HG03457 (cell line): ENCODE results near the gene TRAF1.

ENCODE experiments used
- ATAC-seq: cut with Tn5 transposase; IDR thresholded peaks from one replicate; pipeline ENCODE4 v1.9.1; 2021; ENCODE audit warnings: moderate number of reproducible peaks; ENCODE audit not compliant: unreplicated experiment

Gene TRAF1

DNA sequence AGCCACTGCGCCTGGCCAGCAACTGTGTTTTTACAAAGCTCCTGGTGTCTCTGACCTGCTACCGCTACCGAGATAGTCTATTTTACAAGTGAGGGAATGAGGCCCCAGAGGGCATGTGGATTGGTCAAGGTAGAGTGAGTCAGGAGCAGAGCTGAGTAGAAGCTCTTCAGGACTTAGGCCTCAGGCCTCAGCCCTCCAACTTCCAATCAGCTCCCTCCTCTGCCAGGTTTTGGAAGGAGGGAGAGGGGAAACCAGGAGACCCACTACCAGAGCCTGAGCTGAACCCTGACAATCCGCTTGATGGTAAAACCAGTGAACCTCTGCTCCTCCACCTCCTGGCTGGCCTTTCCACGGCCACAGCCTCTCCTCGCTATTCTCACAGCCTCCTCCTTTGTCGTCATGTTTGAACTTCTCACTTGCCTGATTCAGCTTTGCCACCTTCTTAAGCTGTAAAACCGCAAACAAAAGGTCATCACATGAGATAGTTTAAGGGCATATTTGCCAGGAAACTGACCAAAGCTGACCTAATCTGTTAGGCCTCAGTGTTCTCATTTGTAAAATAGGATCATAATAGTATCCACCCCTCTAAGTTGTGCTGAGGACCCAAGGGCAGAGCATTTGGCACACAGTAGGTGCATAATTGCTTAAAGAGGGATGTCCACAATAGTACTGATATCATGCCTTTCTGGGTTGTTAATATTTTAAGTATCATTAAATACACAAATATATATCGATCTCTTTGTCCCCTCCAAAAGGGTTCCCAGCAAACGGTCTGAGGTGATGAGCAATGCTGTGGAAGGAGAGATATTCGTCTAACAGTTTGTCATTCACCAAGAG lies 1.7 kb downstream of the TRAF1 start:
- no peak for ATAC-seq

DNA sequence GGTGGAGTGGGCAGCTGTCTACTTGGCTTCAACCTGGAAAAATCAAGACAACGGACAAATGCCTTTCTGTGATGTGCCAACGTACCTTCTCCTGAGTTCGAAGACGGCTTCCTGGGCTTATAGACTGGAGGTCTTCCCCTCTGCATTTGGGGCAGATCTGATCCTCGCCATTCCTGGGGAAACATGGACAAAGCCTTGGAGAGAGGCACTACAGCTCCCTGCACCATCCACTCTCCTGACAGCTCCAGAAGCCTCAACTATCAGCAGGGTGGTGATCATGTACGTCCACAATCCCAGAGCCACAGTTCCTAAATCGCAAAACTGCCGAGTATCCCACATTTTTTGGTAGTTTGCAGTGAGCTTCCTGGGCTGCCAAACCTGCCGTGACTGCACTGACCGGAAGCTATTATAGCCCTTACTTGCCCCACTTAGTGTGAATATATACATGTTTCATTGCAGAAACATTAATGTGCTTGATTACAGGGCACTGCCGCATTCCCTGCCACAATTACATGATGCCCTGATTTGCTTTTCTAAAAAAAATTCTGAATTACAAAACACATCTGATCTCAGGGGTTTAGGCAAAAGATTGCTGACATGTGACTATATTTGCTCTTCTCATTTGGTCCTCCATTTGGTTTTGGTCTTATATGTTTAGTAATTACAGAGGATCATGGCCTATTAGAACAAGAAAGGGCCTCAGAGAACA lies 2.8 kb downstream of the TRAF1 start:
- ATAC-seq: no peak

DNA sequence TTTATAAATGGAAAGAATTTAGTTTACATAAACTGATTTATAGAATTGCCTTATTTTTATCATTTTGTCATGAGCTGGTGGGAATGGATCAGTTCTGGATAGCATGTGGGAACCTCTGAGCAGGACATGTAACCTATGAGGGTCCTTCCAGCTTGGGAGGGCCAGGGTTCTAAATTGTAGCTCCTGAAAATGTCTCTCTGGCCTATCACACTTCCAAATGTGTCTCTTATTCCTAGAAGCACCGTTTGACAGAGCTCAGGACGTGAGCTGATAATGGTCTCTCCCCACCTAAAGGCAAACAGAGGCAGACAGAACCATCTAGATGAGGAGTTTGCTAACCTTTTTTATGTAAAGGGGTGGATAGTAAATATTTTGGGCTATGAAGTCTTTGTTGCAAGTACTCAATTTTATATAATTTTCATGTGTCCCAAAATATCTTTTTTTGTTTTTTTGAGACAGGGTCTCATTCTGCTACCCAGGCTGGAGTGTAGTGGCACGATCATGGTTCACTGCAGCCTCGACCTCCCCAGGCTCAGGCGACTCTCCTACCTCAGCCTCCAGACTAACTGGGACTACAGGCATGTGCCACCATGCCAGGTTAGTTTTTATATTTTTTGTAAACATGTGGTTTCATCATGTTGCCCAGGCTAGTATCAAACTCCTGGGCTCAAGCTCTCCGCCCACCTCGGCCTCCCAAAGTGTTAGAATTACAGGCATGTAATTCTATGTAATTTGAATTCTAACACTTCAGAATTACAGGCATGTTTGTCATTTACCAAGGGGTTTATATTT lies 4.0 kb downstream of the TRAF1 start:
- ATAC-seq: no peak

DNA sequence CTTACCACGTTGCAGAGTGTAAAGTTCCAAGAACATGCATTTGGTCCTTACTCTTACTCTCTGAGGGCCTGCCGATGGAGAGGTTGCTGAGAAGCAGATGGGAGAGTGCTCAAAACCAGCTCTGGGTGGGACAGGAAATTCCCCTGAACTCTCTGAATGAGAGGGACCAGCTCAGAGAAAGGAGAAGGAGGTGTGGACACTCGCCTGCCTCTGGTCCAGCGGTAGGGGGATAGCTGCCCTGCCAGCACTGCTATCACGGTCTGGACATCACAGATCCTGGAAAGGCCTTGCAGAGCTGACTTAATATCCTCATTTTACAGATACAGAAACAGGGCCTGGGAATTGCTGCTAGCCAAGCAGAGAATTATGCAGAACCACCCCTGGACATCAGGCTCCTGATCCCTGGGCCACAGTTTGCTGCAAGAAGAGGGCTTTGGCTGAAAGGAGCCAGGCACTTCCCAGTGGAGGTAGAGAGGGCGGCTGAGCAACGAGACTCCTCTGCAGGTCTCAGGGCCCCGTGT lies 4.9 kb downstream of the TRAF1 start:
- ATAC-seq: no peak

DNA sequence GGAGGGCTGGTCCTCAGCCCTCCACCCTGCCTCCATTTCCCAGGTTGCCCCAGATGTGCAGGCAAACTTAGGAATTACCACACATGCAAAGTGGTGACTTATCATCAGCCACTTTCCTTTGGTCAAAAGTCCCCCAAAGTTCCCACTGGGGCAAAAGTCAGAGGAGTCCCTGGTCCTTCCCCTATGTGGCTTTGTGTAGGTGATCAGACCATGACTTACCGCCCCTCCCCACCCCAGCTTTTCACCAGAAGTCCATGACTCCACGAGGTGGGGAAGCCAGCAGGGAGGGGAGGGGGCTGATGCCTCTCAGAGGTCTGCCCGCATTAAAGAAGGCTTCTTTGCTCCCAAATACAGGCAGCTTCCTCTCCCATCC lies 5.8 kb downstream of the TRAF1 start:
- ATAC-seq: peak; percentile 31

DNA sequence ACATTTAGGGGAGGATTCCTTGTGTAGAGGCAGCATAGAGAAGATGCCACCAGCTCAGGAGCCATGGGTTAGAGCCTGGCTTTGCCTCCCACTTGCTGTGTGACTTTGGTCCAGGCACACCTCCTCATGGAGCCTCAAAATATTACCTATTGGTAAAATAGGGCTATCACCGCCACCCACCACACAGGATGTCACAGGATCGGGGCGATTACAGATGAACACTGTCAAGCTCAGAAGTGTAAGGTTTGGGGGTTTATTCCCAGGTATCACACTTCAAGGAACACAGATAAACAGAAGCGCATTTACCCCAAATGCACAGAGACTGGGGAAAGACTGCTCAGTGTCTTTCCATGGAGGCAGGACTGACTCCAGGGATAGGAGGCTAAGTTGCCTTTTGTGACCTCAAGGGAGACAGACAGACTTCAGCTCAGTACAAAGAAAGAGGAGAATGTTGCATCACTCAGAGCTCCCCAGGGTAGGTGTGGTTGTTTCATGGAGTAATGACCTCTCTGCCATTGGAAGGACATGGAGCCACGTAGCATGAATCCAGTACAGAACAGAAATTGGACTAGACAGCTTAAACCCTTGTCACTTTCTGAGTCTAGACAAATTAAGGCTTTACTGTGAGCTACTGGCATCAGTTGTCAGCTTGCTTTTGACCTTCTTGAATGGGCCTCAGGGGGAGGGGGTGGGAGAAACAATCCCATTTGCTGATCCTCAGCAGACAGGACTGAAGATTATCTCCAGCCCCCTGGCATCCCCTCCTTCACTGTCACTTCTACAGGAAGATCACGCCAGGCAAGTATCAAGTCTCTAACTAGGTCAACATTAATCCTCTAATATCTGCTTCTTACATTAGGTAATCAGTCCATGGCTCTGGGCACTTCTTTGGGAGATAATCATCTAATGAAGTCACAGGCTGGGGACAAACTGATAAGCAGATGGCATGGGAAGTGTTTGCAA lies 6.5 kb downstream of the TRAF1 start:
- ATAC-seq: no peak

DNA sequence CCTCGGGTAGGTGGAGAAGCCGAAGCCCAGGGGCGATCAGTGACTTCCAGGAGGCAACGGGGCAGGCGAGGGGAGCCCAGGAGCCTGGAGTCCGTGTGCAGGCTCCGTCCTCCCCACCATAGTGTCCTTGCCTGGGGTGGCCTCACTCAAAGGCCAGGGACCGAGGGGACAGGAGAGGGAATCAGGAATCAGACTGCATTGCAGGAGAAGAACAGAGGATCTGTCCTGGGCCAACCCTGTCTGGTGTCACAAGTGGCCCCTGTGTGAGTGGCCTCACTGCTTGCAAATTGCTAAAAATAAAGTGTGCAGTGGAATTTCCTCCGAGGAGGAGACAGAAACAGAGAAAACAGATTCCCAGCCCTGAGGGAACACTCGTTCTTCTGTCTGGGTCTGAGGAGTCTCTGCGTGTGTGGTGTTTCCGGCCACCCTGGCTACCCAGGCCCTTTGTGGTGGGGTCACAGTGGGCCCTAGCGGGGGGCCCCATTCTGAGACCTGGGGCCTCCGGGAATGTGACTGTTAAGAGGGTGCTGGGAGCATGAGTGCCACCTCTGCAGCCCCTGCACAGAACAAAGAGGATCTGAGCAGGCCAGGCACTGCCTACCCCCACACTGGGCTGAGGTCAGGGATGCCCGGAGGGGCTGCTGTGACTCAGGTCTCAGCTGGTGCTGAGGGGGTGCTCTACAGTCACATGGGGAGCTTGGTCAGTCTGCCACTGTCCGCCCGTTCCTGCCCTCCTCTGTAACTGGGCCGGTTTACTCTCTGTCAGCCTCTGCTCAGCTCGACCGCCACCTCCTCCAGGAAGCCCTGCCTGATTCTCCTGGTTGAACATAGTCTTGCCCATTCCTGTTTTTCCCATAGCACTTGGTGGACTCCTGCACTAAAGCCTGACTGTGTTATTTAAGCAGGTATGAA lies 7.4 kb downstream of the TRAF1 start:
- no peak for ATAC-seq

DNA sequence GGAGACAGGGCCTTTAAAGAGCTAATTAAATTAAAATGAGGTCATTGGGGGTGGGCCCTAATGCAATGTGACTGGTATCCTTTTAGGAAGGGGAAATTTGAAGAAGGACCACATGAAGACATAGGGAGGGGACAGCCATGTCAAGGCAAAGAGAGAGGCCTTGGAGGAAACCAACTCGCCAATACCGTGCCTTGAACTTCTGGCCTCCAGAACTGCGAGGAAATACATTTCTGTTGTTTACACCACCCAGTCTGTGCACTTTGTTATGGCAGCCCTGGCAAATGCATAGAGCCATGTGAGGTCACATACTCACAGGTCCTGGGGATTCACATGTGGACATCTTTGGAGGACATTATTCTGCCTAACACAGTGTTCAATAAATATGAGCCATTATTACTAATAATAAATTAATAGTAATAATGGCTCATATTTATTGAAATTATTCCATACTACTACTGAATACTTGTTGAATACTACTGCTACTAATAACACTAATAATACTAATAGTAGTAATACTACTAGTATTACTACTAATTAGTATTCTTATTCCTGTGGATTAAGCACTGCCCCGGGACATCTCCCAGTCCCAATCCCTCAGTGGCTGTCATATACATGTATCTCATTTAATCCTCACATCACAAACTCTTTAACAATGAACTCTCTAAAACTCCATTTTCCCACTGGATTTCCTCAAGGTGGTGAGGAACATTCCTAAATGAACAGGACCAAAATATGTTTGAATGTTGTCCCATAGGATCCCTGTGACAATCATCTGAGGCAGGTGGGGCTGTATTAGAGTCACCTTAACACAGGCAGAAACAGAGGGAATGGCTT lies 8.4 kb downstream of the TRAF1 start:
- no peak for ATAC-seq

DNA sequence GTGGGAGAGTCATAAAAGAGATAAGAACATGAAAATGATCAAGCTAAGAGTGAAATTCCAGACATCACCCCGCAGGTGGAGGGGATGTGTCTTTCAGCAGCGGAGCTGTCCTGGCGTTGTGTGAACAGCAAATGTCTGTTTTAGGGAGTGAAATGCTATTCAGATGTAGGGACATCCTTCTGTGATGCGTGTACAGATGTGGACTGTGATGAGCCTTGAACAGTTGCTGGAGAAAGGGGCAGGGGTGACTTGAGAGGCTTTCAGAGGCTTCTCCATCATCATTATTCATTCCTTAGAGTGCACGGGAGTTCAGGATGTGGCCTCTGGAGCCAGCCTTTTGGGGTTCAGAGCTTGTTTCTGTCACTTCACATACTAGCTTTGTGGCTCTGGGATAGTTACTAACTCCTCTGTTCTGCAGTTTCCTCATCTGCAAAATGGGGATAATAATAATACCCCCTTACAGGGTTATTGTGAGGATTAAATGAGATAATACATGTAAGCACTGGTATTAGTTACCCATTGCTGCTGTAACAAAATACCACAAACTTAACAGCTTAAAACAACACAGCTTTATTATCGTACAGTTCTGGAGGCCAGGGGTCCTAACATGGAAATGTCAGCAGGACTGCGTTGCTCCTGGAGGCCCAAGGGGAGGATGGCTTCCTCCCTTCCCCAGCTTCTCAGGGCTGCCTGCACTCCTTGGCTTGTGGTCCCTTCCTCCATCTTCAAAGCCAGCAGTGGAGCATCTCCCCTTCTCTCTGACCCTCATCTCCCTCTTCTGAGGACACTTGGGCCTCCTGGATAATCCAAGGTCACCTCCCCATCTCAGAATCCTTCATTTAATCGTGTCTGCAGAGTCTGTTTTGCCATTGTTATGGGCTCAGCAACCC lies 9.4 kb downstream of the TRAF1 start:
- no peak for ATAC-seq

DNA sequence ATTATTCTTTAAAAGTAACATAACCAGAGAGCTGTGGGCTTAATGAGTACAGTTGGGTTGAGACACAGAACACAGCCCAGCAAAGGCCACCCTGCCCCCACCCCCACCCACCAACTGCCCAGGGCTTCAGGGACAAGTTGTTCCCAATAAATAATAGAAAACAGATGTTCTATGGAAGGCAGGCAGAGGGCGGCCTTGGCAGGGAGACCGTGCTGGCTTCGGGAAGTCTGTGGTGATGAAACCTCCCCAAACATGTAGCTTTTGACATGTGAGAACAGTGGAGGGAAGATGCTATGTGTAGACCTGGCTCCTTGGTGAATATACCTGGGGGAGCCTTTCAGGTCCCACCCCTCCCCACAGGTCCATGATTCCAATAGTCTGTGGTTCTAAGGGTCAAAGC lies 10.0 kb downstream of the TRAF1 start:
- no peak for ATAC-seq

DNA sequence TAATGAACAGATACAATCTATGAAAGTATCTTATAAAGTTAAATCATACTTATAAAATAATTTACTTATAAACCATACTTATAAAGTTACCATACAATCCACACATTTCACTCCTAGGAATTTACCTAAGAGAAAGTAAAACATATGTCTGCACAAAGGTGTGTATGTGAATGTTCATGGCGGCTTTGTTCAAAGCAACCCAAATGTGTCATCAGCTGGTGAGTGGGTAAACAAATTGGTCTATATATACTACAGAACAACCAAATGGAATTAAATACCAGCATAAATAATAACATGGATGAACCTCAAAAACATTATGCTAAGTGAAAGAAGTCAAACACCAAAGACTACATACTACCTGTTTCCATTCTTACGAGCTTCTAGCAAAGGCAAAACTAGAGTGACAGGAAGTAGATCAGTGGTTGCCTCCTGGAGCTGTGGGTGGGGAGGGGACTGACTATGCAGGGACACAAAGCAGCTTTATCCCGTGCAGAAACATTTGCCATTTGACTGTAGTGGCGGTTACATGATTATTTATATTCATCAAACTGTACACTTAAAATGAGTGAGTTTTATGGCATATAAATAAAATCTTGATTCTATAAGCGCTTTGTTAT lies 10.6 kb downstream of the TRAF1 start:
- no peak for ATAC-seq

DNA sequence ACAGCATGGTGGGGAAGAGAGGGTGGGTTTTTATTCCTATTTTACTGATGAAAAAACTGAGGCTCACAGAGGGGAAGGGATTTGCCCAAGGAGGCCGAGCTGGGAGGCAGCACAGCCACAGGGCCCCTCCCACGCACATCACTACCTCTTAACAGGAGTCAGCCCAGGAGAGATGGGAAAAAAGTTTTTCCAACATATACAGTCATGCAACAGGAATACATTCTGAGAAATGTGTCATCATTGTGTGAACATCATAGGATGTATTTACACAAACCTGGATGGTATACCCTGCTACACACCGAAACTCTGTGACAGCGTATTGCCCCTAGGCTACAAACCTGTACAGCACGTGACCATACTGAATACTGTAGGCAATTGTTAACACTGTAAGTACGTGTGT lies 11.6 kb downstream of the TRAF1 start:
- no peak for ATAC-seq

DNA sequence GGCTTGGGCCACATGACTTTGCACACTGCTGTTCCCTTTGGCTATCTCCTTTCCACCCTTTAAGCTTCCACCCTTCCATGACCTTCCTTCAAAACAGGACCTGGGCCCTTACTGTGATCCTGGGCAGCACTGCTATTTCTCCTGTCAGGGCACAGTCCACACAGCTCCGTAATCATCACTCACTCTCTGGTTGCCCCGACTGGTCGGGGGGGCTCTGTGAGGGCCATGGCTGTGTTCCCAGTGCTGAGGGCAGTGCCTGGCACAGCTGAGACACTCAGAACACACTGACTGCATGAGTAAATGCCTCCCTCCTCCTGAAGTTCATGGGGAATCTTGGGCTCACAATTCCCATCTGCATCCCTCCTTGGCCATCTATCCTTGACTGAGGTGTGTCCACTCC lies 12.2 kb downstream of the TRAF1 start:
- ATAC-seq: no peak

DNA sequence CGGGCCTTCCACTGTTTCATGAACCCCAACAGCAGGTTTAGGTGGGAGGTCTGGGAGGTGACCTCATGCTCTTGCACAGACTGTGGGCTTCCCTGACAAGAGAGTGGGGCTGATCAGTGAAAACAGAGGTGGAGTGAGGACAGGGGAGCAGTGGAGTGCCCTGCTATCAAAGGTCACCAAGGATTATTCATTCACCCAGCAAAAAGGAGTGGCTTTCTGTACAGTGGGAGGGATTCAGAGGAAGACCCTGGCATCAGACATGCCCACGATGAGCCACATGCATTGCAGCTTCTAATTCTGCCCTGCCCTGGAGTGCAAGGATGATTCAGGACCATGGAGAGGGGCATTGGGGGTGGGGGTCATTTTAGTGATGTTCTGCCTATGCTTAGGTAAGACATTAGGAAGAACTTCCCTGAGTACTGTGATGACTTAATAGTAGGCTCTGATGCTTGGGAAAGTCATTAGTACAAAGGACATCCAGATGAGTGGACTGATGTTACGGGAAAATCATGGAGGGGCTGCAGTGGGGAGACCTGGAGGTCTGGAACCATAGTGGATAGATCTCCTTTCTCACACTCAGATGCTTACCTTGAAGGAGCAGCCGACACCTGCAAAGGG lies 12.8 kb downstream of the TRAF1 start:
- no peak for ATAC-seq

DNA sequence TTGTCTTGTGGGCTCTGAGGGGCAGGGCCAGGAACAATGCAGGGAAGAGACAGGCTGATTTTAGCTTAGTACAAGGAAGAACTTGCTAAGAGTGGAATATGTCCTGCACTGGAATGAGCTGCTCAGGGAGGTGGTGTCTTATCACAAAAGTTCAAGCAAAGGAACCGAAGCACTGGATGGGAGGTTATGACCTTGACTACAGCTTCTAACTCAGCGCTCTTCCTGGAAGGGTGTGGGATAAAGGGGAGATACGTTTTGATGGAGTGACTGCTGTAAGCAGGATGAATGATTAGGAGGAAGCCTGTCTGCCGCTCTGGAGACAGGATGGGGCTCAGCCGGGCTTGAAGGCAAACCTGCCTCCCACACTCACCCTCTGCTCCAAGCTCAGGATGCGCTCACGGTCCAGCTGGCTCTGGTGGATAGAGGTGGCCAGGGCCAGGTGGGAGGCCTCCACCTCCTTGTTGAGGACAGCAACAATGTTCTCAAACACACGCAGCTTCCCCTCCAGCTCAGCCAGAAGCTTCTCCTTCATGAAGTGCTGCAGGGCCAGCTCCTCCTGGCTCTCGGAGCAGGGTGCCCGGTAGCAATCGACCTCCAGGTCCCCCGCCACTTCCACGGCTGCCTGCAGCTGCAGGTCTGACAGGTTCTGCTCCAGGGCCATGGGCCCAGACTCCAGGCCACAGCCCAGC lies 13.5 kb downstream of the TRAF1 start:
- no peak for ATAC-seq

DNA sequence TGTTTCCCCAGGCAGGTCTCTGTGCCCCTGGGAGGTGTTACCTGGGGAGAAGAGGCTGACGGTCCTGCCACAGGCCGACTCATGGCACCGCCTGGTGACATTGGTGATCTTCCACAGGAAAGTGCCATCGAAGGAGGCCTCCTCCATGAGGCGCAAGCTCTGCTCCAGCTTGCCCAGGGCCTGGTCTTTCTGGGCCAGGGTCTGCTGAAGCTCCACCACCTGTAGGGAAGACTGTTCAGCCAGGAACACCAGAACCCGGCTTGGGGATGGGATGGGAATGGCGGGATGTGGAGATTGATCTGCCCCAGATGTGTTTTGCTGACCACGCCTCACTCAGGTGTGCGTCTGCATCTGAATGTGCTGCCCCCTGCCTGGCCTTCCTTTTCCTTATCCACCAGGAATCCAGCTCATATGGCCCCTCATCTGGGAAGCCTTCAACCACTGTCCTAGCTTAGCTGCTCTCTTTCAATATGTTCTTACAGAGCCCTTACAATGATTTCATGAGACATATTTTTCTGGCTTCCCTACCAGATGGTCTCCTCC lies 15.2 kb downstream of the TRAF1 start:
- no peak for ATAC-seq
